Upper lobe of left lung (tissue), 4 donors: ENCODE data around the gene LGALS7B.

Experiments used
- CTCF ChIP-seq, 6 experiments: fragments of 450-650 bp in 4 of 6; fragments of 200-600 bp in 2 of 6; sonication (generic) in 2 of 6; IDR thresholded peaks; one replicate each; pipeline ENCODE4 v1.5.1; 2016 to 2019; ENCODE audit warnings: antibody characterized with exemption in 6 of 6
- POLR2AphosphoS5 ChIP-seq, 2 donors: sonication (generic); formaldehyde crosslinking; IDR thresholded peaks; one replicate each; pipeline ENCODE4 v1.5.1; 2017; ENCODE audit warnings: antibody characterized with exemption in 2 of 2

DNA sequence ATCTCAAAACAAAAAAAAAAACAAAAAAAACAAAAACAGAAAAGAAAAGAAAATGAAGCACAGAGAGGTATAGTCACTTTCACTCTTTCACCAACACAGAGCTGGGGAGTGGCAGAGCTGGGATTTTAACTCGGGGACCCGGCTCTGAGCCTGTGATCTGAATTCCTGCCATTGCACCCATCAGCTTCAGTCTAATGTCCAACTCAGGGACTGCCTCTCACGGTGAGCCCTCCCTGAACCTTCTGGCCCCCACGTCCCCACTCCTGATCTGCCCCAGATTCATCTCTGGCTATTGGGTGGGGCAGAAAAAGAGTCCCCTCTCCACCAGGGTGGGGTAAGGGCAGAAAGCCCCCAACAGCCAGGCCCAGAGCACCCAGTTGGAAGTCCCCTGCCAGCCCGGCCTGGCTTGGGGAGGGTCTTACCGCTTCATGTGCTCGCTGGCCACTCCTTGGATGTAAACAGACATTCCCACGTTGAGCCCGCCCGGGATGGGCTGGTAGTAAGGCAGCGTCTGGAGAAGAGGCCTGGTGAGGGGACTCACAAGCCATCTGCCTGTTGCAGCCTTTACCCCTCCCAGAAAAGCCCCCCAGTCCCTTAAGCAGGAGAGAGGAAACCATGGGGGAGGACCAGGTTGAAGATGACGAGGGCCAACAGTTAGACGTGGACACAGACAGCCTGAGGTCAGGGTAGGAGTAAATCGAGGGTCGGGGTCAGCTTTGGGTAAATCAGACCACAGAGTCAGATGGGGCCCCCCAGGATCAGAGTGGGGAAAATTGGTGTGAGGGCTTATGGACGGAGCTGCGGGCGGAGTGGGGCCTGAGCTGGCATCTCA lies 23.2 kb downstream of the LGALS7B start:
- no peak for TF ChIP-seq POLR2AphosphoS5 (IDR thresholded peaks at IDR 0.05)
- no peak for TF ChIP-seq CTCF (IDR thresholded peaks at IDR 0.05)
